ENCODE measurements around the gene TMEM107.
"Not testable (repeated sequence)": the region's sequence is repeated elsewhere in the genome, so short reads cannot be mapped to it uniquely, and the experiment has no call there.

Gene TMEM107

GRCh38 chr17:8189711-8190477 is 13.7 kb upstream of the TMEM107 start, which contains the start of gene BORCS6:
TSS of gene BORCS6 (minus strand) at chr17:8190180. CDS start at chr17:8190140, 40 bp downstream.
- peak; percentile 58 to 88 (median 85) for DNase-seq (ENCODE audit: low read depth in 2 of 3, low spot score in 2 of 3)

GRCh38 chr17:8189041-8189710 is 13.0 kb upstream of the TMEM107 start:
- DNase-seq (ENCODE audit: low read depth in 2 of 3, low spot score in 2 of 3): no peak

- no peak for DNase-seq (ENCODE audit: low read depth in 2 of 3, low spot score in 2 of 3)
These were observed 12.2 kb upstream of the TMEM107 start for GRCh38 chr17:8188263-8188839.

- peak; percentile 79 to 97 (median 96) for DNase-seq (ENCODE audit: low read depth in 2 of 3, low spot score in 2 of 3)
These were observed 11.5 kb upstream of the TMEM107 start for GRCh38 chr17:8187517-8188262.

GRCh38 chr17:8186787-8187516 is 10.8 kb upstream of the TMEM107 start:
- peak; percentile 90 to 100 (median 100) for DNase-seq (ENCODE audit: low read depth in 2 of 3, low spot score in 2 of 3)

- no peak for DNase-seq (ENCODE audit: low read depth in 2 of 3, low spot score in 2 of 3)
These were observed 10.2 kb upstream of the TMEM107 start for GRCh38 chr17:8186446-8186786.

- DNase-seq (ENCODE audit: low read depth in 2 of 3, low spot score in 2 of 3): peak; percentile 86 to 100 (median 100)
These were observed 9.6 kb upstream of the TMEM107 start for GRCh38 chr17:8185582-8186445.

- no peak for DNase-seq (ENCODE audit: low read depth in 2 of 3, low spot score in 2 of 3)
These were observed 985 bp upstream of the TMEM107 start for GRCh38 chr17:8176998-8177731.

GRCh38 chr17:8175795-8176196 is 384 bp downstream of the TMEM107 start:
- no peak for DNase-seq (ENCODE audit: low read depth in 2 of 3, low spot score in 2 of 3)

GRCh38 chr17:8173871-8174322 is 2.3 kb downstream of the TMEM107 start:
- DNase-seq (ENCODE audit: low read depth in 2 of 3, low spot score in 2 of 3): no peak

- DNase-seq (ENCODE audit: low read depth in 2 of 3, low spot score in 2 of 3): no peak
These were observed 2.9 kb downstream of the TMEM107 start for GRCh38 chr17:8173056-8173870.

GRCh38 chr17:8170186-8170585 is 6.0 kb downstream of the TMEM107 start:
- DNase-seq (ENCODE audit: low read depth in 2 of 3, low spot score in 2 of 3): not testable (repeated sequence)

GRCh38 chr17:8167526-8167925 is 8.7 kb downstream of the TMEM107 start:
- no peak for DNase-seq (ENCODE audit: low read depth in 2 of 3, low spot score in 2 of 3)

- no peak for DNase-seq (ENCODE audit: low read depth in 2 of 3, low spot score in 2 of 3)
These were observed 9.4 kb downstream of the TMEM107 start for GRCh38 chr17:8166731-8167130.

- no peak for DNase-seq (ENCODE audit: low read depth in 2 of 3, low spot score in 2 of 3)
These were observed 11.4 kb downstream of the TMEM107 start for GRCh38 chr17:8164815-8165131.

- no peak for DNase-seq (ENCODE audit: low read depth in 2 of 3, low spot score in 2 of 3)
These were observed 12.0 kb downstream of the TMEM107 start for GRCh38 chr17:8163978-8164814.
